Measurements from ENCODE around the gene DNAH10. TPM values are rescaled to one million over a fixed set of nuclear protein-coding genes. Genes with fewer than 3 reads are reported as not detected.

The DNAH10 gene
- total RNA-seq, 4 donors from 2014 or later = 0.14 to 0.20 TPM; not detected in 2

- Histone ChIP-seq H3K27ac (no peak overlapping the region), H3K9me3 (no peaks in the 10 kb centered on the region), H3K4me3 (no peak overlapping the region), H3K36me3 (peaks cover 0 to 12% (median 1%) of the 10 kb centered on the region in 4 donors), H3K27me3 (no peaks in the 10 kb centered on the region), H3K4me1 (no peaks in the 10 kb centered on the region)
- 84 to 91% methylated on average over 9 to 13 of the region's 13 CpGs for WGBS, 2 donors (ENCODE audit: low coverage in 1 of 2)
- no peak for TF ChIP-seq CTCF (IDR thresholded peaks at IDR 0.05)
- TF ChIP-seq POLR2AphosphoS5 (IDR thresholded peaks at IDR 0.05) = no peak
- TF ChIP-seq EP300 (IDR thresholded peaks at IDR 0.05; ENCODE audit: low read depth) = no peak
- no peak for TF ChIP-seq POLR2A (IDR thresholded peaks at IDR 0.05)
- intact Hi-C loops (cut with DNase I; ENCODE audit: low total_unique reads) (loop anchor here (1.0 kb wide), 1 partner anchor 26 kb away; no protein-coding TSS in a partner anchor), in situ Hi-C loops (cut with MboI; ENCODE audit: low pct_ligation_motif_present in 1 of 4, low pct_unique_long_range_greater_than_20kb in 1 of 4, low sequenced_read_pairs in 3 of 4) (no loop called here)
- DNase-seq = no peak
These were observed 179.6 kb downstream of the DNAH10 start for GRCh38 chr12:123941624-123942237.

- 70 to 94% methylated on average over 2 to 10 of the region's 10 CpGs for WGBS, 2 donors (ENCODE audit: low coverage in 1 of 2)
- in situ Hi-C loops (cut with MboI; ENCODE audit: low pct_ligation_motif_present in 1 of 4, low pct_unique_long_range_greater_than_20kb in 1 of 4, low sequenced_read_pairs in 3 of 4) = no loop called here
- TF ChIP-seq POLR2AphosphoS5 (IDR thresholded peaks at IDR 0.05) = no peak
- TF ChIP-seq CTCF (IDR thresholded peaks at IDR 0.05) = no peak
- no peak for TF ChIP-seq EP300 (IDR thresholded peaks at IDR 0.05; ENCODE audit: low read depth)
- intact Hi-C loops (cut with DNase I; ENCODE audit: low total_unique reads) = no loop called here
- no peaks in the 10 kb centered on the region for H3K27me3 ChIP-seq
- H3K27ac ChIP-seq = no peak overlapping the region
- H3K4me1 ChIP-seq = no peaks in the 10 kb centered on the region
- no peak overlapping the region for H3K4me3 ChIP-seq
- peaks cover 0 to 12% (median under 1%) of the 10 kb centered on the region in 4 donors for H3K36me3 ChIP-seq
- no peaks in the 10 kb centered on the region for H3K9me3 ChIP-seq
- DNase-seq = no peak
These were observed 180.1 kb downstream of the DNAH10 start for GRCh38 chr12:123942238-123942653.

GRCh38 chr12:123942911-123943648, 181.0 kb downstream of the DNAH10 start:
- intact Hi-C loops (cut with DNase I; ENCODE audit: low total_unique reads) (no loop called here), in situ Hi-C loops (cut with MboI; ENCODE audit: low pct_ligation_motif_present in 1 of 4, low pct_unique_long_range_greater_than_20kb in 1 of 4, low sequenced_read_pairs in 3 of 4) (no loop called here)
- no peaks in the 10 kb centered on the region for H3K27me3 ChIP-seq
- no peak overlapping the region for H3K27ac ChIP-seq
- 83 to 93% methylated on average over 1 to 16 of the region's 16 CpGs for WGBS, 2 donors (ENCODE audit: low coverage in 1 of 2)
- TF ChIP-seq EP300 (IDR thresholded peaks at IDR 0.05; ENCODE audit: low read depth) (no peak), POLR2AphosphoS5 (IDR thresholded peaks at IDR 0.05) (no peak), CTCF (IDR thresholded peaks at IDR 0.05) (no peak), POLR2A (IDR thresholded peaks at IDR 0.05) (no peak)
- H3K4me1 ChIP-seq = no peaks in the 10 kb centered on the region
- H3K9me3 ChIP-seq = no peaks in the 10 kb centered on the region
- peaks cover 0 to 12% (median 0%) of the 10 kb centered on the region in 4 donors for H3K36me3 ChIP-seq
- H3K4me3 ChIP-seq = no peak overlapping the region
- no peak for DNase-seq

GRCh38 chr12:123943816-123944215, 181.7 kb downstream of the DNAH10 start:
- Histone ChIP-seq H3K27me3 (no peaks in the 10 kb centered on the region), H3K36me3 (peaks cover 0 to 12% (median 0%) of the 10 kb centered on the region in 4 donors), H3K9me3 (no peaks in the 10 kb centered on the region), H3K27ac (no peak overlapping the region), H3K4me1 (no peaks in the 10 kb centered on the region), H3K4me3 (no peak overlapping the region)
- in situ Hi-C loops (cut with MboI; ENCODE audit: low pct_ligation_motif_present in 1 of 4, low pct_unique_long_range_greater_than_20kb in 1 of 4, low sequenced_read_pairs in 3 of 4) (no loop called here), intact Hi-C loops (cut with DNase I; ENCODE audit: low total_unique reads) (no loop called here)
- TF ChIP-seq CTCF (IDR thresholded peaks at IDR 0.05) (no peak), EP300 (IDR thresholded peaks at IDR 0.05; ENCODE audit: low read depth) (no peak)
- 89% methylated on average over 5 of the region's 5 CpGs; no CpG with 5 or more reads in 1 of the 2 donors for WGBS, 2 donors (ENCODE audit: low coverage in 1 of 2)
- DNase-seq = no peak
